T-helper 1 cell treated with Interleukin-12 subunit alpha and Interleukin-12 subunit beta and Interleukin-4 antibody, amounts not matched to agents 30 μg/mL and 1 μg/mL, for 36 hours (primary cell): ENCODE results near the gene UBXN1.
"Not testable (repeated sequence)": the region's sequence is repeated elsewhere in the genome, so short reads cannot be mapped to it uniquely, and the experiment has no call there.

Source experiments
- H3K27ac Mint-ChIP-seq: one replicate; pipeline ENCODE4 v1.8.0; 2021; ENCODE audit warnings: mild to moderate bottlenecking, mixed read lengths
- H3K27me3 Mint-ChIP-seq: one replicate; pipeline ENCODE4 v1.8.0; 2021; ENCODE audit warnings: low read depth, mixed read lengths
- H3K36me3 Mint-ChIP-seq: one replicate; pipeline ENCODE4 v1.8.0; 2021; ENCODE audit warnings: low read depth, mixed read lengths
- H3K4me1 Mint-ChIP-seq: one replicate; pipeline ENCODE4 v1.8.0; 2021; ENCODE audit warnings: low read depth, mixed read lengths
- H3K4me3 Mint-ChIP-seq: one replicate; pipeline ENCODE4 v1.8.0; 2021; ENCODE audit warnings: mild to moderate bottlenecking, moderate library complexity, mixed read lengths
- H3K9me3 Mint-ChIP-seq: one replicate; pipeline ENCODE4 v1.8.0; 2021; ENCODE audit warnings: mixed read lengths

UBXN1 gene

GRCh38 chr11:62671608-62672389 lies 7.1 kb downstream of the UBXN1 start, which contains the start of the genes LBHD1 and UQCC3:
Gene LBHD1 (minus strand): TSS chr11:62672267. CDS start chr11:62670031, 2,236 bp downstream.
Gene UQCC3 (plus strand): TSS chr11:62671673. CDS start chr11:62671746, 73 bp downstream.
- peaks cover 23% of the 10 kb centered on the region for H3K36me3 Mint-ChIP-seq
- peaks cover 28% of the 10 kb centered on the region for H3K4me1 Mint-ChIP-seq
- no peaks in the 10 kb centered on the region for H3K27me3 Mint-ChIP-seq
- H3K27ac Mint-ChIP-seq: peak within 1 kb of the TSS; percentile 91
- no peaks in the 10 kb centered on the region for H3K9me3 Mint-ChIP-seq
- H3K4me3 Mint-ChIP-seq: peak within 1 kb of the TSS; percentile 91

DNA sequence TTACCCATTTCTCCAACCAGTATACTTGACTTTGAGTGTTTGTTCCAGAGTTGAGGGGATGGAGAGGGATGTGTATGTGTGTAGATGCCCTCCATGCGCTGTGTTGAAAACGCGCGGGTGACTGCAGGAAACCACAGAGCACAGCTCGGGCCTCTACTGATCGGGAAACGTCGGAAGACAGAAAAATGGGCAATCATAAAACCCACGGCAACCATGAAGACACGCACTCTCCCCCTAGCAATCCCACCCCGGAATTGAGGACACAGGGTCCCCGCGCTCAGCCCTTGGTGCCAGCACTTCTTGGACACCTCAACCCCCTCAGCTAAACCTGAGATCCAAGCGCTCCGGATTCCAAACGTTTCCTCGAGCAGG lies 7.7 kb downstream of the UBXN1 start:
- Mint-ChIP-seq H3K36me3 (peaks cover 22% of the 10 kb centered on the region), H3K27me3 (no peaks in the 10 kb centered on the region), H3K4me1 (peaks cover 31% of the 10 kb centered on the region), H3K27ac (peak overlapping the region; percentile 91), H3K4me3 (peak overlapping the region; percentile 91), H3K9me3 (no peaks in the 10 kb centered on the region)

DNA sequence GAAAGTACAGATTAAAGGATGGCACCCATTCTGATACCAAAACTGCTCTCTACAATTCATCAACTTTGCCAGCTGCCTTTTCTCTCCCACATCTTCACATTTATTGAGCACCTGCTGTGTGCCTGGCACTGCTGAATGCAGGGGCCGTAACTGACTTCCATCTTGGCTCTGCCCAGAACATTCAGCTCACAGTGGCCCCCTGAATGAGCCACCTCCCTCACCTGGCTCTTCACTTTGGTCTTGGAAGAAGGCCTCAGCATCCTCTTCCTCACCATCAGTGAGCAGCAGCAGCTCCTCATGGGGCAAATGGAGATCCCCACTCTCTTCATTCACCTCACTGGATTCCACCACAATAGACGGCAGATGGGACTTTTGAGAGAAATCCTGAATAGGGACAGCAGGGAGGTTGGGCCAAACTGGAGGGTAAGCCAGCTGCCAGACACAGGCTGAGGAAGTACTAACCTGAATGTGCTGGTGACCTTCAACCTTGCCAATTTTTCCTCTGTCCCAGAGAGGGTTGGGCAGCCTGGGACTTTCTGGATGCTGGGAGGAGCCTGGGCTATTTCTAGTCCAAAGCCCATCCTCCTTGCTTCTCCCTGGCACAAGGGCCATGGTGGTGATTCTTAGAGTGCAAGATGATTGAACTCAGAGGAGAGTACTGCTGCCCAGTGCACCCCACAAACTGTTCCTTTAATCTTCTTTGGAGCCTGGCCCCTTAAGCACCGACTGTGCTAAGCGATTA lies 9.3 kb downstream of the UBXN1 start:
- Mint-ChIP-seq H3K27ac (peak overlapping the region; percentile 84), H3K4me3 (peak overlapping the region; percentile 51), H3K9me3 (no peaks in the 10 kb centered on the region), H3K27me3 (no peaks in the 10 kb centered on the region), H3K36me3 (peaks cover 24% of the 10 kb centered on the region), H3K4me1 (peaks cover 27% of the 10 kb centered on the region)

- Mint-ChIP-seq H3K9me3 (no peaks in the 10 kb centered on the region), H3K4me1 (peaks cover 27% of the 10 kb centered on the region), H3K27ac (no peak overlapping the region), H3K27me3 (no peaks in the 10 kb centered on the region), H3K4me3 (peak overlapping the region; percentile 96), H3K36me3 (peaks cover 31% of the 10 kb centered on the region)
Observed at GRCh38 chr11:62667460-62667859, 11.4 kb downstream of the UBXN1 start.

DNA sequence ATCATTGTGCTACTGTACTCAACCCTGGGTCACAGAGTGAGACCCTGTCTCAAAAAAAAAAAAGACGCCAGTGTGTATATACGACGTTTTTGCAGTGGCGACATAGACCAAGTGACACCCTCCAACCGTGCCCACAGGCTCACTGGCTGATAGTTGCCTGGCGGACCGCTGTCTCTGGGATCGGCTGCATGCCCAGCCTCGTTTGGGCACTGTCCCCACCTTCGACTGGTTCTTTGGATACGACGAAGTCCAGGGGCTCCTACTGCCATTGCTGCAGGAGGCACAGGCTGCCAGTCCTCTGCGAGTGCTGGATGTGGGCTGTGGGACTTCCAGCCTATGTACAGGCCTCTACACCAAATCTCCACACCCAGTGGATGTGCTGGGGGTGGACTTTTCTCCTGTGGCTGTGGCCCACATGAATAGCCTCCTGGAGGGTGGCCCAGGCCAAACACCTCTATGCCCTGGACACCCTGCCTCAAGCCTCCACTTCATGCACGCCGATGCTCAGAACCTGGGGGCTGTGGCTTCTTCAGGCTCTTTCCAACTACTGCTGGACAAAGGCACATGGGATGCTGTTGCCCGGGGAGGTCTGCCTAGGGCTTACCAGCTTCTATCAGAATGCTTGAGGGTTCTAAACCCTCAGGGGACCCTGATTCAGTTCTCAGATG lies 12.5 kb downstream of the UBXN1 start:
- Mint-ChIP-seq H3K4me3 (peak overlapping the region; percentile 96), H3K27me3 (no peaks in the 10 kb centered on the region), H3K36me3 (peaks cover 25% of the 10 kb centered on the region), H3K4me1 (peaks cover 25% of the 10 kb centered on the region), H3K27ac (peak overlapping the region; percentile 88), H3K9me3 (no peaks in the 10 kb centered on the region)

GRCh38 chr11:62665599-62666258 lies 13.1 kb downstream of the UBXN1 start:
- Mint-ChIP-seq H3K4me1 (peaks cover 25% of the 10 kb centered on the region), H3K36me3 (peaks cover 24% of the 10 kb centered on the region), H3K4me3 (peak overlapping the region; percentile 96), H3K9me3 (no peaks in the 10 kb centered on the region), H3K27ac (peak overlapping the region; percentile 88), H3K27me3 (no peaks in the 10 kb centered on the region)

GRCh38 chr11:62665075-62665598 lies 13.7 kb downstream of the UBXN1 start, which contains the start of the genes C11orf98 and CSKMT:
Gene C11orf98 (minus strand): TSS chr11:62665210. CDS start chr11:62665169, 41 bp downstream.
Gene CSKMT (plus strand): TSS chr11:62665312. CDS start chr11:62665880, 568 bp downstream.
- Mint-ChIP-seq H3K36me3 (peaks cover 24% of the 10 kb centered on the region), H3K27ac (peak within 1 kb of the TSS; percentile 88), H3K9me3 (no peaks in the 10 kb centered on the region), H3K27me3 (no peaks in the 10 kb centered on the region), H3K4me1 (peaks cover 24% of the 10 kb centered on the region), H3K4me3 (peak within 1 kb of the TSS; percentile 96)

- Mint-ChIP-seq H3K4me1 (peaks cover 18% of the 10 kb centered on the region), H3K27me3 (no peaks in the 10 kb centered on the region), H3K27ac (peak overlapping the region; percentile 88), H3K36me3 (peaks cover 24% of the 10 kb centered on the region), H3K9me3 (no peaks in the 10 kb centered on the region), H3K4me3 (peak overlapping the region; percentile 96)
Observed at GRCh38 chr11:62664405-62665074, 14.3 kb downstream of the UBXN1 start.

GRCh38 chr11:62656796-62657429 lies 22.0 kb downstream of the UBXN1 start:
- Mint-ChIP-seq H3K36me3 (peaks cover 4% of the 10 kb centered on the region), H3K27ac (no peak overlapping the region), H3K4me3 (no peak overlapping the region), H3K9me3 (no peaks in the 10 kb centered on the region), H3K27me3 (no peaks in the 10 kb centered on the region), H3K4me1 (peaks cover 21% of the 10 kb centered on the region)

GRCh38 chr11:62654297-62654696 lies 24.6 kb downstream of the UBXN1 start:
- peaks cover 9% of the 10 kb centered on the region for H3K36me3 Mint-ChIP-seq
- no peaks in the 10 kb centered on the region for H3K9me3 Mint-ChIP-seq
- peaks cover 24% of the 10 kb centered on the region for H3K4me1 Mint-ChIP-seq
- peak overlapping the region; percentile 45 for H3K4me3 Mint-ChIP-seq
- H3K27me3 Mint-ChIP-seq: no peaks in the 10 kb centered on the region
- peak overlapping the region; percentile 72 for H3K27ac Mint-ChIP-seq

- H3K27me3 Mint-ChIP-seq: no peaks in the 10 kb centered on the region
- H3K36me3 Mint-ChIP-seq: peaks cover 13% of the 10 kb centered on the region
- no peaks in the 10 kb centered on the region for H3K9me3 Mint-ChIP-seq
- peak overlapping the region; percentile 91 for H3K4me3 Mint-ChIP-seq
- H3K27ac Mint-ChIP-seq: peak overlapping the region; percentile 88
- peaks cover 24% of the 10 kb centered on the region for H3K4me1 Mint-ChIP-seq
Observed at GRCh38 chr11:62652161-62653006, 26.5 kb downstream of the UBXN1 start.

DNA sequence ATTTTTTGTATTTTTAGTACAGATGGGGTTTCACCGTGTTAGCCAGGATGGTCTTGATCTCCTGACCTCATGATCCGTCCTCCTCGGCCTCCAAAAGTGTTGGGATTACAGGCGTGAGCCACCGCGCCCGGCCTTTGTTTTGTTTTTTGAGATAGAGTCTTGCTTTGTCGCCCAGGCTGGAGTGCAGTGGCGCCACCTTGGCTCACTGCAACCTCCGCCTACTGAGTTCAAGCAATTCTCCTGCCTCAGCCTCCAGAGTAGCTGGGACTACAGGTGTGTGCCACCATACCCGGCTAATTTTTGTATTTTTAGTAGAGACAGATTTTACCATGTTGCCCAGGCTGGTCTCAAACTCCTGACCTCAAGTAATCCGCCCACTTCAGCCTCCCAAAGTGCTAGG lies 28.6 kb downstream of the UBXN1 start:
- H3K36me3 Mint-ChIP-seq: peaks cover 19% of the 10 kb centered on the region
- not testable (repeated sequence) for H3K9me3 Mint-ChIP-seq, H3K4me3 Mint-ChIP-seq

More for the DNA sequence above, 28.6 kb downstream of the UBXN1 start:
- H3K4me1 Mint-ChIP-seq: peaks cover 31% of the 10 kb centered on the region
- H3K27ac Mint-ChIP-seq, H3K27me3 Mint-ChIP-seq: not testable (repeated sequence)
